Gastroesophageal sphincter (tissue), 3 donors: ENCODE results near the gene DOK5.

Source experiments
- EP300 ChIP-seq: sonication (generic); formaldehyde crosslinking; IDR thresholded peaks from one replicate; pipeline ENCODE4 v1.6.1; 2017; ENCODE audit warnings: antibody characterized with exemption, mild to moderate bottlenecking
- POLR2A ChIP-seq, 2 donors: fragments of 450-650 bp; IDR thresholded peaks; one replicate each; pipeline ENCODE4 v1.6.1; 2017; ENCODE audit warnings: antibody characterized with exemption in 2 of 2, mild to moderate bottlenecking in 2 of 2, moderate library complexity in 1 of 2
- POLR2AphosphoS5 ChIP-seq: sonication (generic); formaldehyde crosslinking; IDR thresholded peaks from one replicate; pipeline ENCODE4 v1.6.1; 2017; ENCODE audit warnings: antibody characterized with exemption
- TF ChIP-seq, protein P1 (sequence below), 4 experiments: fragments of 200-600 bp in 2 of 4; fragments of 450-650 bp in 2 of 4; sonication (generic) in 1 of 4; IDR thresholded peaks; one replicate each; pipeline ENCODE4 v1.5.1; 2017 to 2019; ENCODE audit warnings: antibody characterized with exemption in 4 of 4, mild to moderate bottlenecking in 2 of 4, moderate library complexity in 2 of 4

DNA sequence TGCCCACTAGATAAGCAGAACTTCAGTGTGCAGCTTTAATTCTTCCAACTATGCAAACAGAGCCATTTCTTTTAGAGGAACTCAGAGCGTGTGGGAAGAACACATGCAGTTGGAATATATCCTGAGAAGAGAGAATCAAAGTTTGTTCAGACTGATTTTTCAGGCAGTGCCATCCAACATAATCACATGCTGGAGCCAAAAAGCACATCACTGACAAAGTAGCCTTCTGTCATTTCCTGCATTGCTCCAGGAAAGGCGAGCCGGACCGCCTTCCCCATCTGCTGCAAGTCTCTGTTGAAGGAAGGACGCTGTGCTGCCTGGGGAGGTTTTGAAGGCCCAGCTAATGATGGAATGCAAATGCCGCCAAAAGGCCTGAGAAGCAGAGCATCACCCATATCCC, 98.4 kb downstream of the DOK5 start:
- TF ChIP-seq, protein P1, sequence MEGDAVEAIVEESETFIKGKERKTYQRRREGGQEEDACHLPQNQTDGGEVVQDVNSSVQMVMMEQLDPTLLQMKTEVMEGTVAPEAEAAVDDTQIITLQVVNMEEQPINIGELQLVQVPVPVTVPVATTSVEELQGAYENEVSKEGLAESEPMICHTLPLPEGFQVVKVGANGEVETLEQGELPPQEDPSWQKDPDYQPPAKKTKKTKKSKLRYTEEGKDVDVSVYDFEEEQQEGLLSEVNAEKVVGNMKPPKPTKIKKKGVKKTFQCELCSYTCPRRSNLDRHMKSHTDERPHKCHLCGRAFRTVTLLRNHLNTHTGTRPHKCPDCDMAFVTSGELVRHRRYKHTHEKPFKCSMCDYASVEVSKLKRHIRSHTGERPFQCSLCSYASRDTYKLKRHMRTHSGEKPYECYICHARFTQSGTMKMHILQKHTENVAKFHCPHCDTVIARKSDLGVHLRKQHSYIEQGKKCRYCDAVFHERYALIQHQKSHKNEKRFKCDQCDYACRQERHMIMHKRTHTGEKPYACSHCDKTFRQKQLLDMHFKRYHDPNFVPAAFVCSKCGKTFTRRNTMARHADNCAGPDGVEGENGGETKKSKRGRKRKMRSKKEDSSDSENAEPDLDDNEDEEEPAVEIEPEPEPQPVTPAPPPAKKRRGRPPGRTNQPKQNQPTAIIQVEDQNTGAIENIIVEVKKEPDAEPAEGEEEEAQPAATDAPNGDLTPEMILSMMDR (IDR thresholded peaks at IDR 0.05) = no peak
- TF ChIP-seq POLR2AphosphoS5 (no peak), POLR2A (IDR thresholded peaks at IDR 0.05) (no peak), EP300 (no peak)
